Ammon's horn (tissue), 1 donor: Measurements from ENCODE around the gene STRN.
"Not testable (repeated sequence)": the region's sequence is repeated elsewhere in the genome, so short reads cannot be mapped to it uniquely, and the experiment has no call there.

Source experiments
- DNase-seq: peaks from one replicate; pipeline ENCODE4 v3.0.0-alpha.2; 2016; ENCODE audit warnings: low spot score

The STRN gene

GRCh38 chr2:36912695-36913094 is 53.6 kb downstream of the STRN start:
- no peak for DNase-seq

DNA sequence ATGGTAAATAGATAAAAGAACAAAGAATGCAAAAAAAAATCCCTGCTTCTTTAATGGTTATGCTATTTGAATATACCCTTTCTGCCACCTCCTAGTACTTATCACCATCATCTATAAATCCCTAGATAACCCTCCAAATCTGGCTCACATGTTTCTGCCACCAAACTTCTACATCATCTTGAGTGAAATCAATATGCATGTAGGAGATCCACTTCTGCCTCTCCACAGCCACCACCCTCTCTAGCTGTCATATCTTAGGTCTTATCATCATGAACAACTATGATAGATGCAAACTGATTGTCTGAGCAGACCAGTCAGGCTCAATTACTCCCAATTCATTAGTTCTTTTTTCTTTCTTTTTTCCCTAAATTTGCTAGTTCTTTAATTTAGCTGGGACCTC is 55.3 kb downstream of the STRN start:
- DNase-seq: no peak

DNA sequence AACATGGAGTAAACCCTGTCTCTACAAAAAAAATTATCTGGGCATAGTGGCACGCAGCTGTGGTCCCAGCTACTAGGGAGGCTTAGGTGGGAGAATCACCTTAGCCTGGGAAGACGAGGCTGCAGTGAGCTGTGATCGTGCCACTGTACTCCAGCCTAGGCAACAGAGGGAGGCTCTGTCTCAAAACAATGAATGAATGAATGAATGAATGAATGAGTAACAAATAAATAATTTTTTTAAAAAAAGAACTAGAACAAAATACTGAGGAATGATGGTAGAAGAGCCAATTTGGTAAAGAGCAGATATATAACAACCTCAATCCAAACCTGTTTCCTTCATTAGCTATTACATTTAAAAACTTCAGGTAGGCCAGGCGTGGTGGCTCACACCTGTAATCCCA is 60.1 kb downstream of the STRN start:
- no peak for DNase-seq

DNA sequence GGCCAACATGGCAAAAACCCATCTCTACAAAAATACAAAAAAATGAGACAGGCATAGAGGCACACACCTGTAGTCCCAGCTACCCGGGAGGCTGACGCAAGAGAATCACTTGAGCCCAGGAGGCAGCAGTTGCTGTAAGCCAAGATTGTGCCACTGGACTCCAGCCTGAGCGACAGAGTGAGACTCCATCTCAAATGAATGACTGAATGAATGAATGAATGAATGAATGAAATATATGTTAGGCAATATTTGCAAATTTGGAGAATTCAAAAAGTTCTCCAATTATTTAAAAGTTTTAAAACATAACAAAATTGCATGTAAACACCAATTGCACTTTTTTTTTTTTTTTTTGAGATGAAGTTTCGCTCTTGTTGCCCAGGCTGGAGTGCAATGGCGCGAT is 61.7 kb downstream of the STRN start:
- no peak for DNase-seq

GRCh38 chr2:36902385-36903120 is 63.8 kb downstream of the STRN start:
- peak; percentile 47 for DNase-seq

GRCh38 chr2:36892805-36893204 is 73.5 kb downstream of the STRN start:
- no peak for DNase-seq

GRCh38 chr2:36889795-36890194 is 76.5 kb downstream of the STRN start:
- no peak for DNase-seq

- DNase-seq: not testable (repeated sequence)
Measured at GRCh38 chr2:36887095-36887494, 79.2 kb downstream of the STRN start.

DNA sequence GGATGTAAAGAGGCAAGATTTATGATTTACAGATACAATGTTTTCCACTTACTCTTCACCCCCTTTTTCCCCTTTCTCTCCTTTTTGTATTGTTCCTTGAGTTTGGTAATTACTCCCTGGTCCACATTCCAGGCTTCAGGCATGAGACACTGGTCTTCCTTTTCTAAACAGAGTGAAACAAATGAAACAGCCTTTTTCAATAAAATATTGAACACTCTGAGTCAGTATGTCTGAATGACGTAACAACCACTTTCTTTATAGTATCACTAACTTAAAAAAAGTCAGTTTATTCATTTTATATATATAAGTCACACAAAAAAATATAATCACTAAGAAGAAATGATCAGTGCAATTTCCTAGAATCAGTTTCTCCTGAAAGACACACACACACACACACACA is 79.7 kb downstream of the STRN start:
- DNase-seq: no peak

- DNase-seq: no peak
Measured at GRCh38 chr2:36885605-36886004, 80.7 kb downstream of the STRN start.

GRCh38 chr2:36882532-36882931 is 83.8 kb downstream of the STRN start:
- DNase-seq: no peak

DNA sequence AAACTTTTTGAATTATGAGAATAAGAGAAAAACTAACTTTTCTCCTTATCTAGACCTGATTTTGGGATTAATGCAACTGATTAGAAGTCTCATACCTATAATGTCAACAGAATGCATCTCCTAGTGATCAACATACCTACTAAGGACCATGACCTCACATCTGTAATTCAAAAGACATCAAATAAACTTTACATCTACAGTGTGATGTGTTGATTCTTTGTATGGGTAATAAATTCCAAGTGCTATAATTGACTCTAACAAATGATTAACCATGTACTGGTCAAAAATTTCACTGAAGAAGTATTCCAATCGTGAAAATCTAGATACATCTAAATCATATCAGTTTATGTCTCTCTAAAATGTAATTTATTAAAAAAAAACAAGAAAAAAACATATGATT is 84.5 kb downstream of the STRN start:
- no peak for DNase-seq

- no peak for DNase-seq
Measured at GRCh38 chr2:36878429-36878828, 87.9 kb downstream of the STRN start.

DNA sequence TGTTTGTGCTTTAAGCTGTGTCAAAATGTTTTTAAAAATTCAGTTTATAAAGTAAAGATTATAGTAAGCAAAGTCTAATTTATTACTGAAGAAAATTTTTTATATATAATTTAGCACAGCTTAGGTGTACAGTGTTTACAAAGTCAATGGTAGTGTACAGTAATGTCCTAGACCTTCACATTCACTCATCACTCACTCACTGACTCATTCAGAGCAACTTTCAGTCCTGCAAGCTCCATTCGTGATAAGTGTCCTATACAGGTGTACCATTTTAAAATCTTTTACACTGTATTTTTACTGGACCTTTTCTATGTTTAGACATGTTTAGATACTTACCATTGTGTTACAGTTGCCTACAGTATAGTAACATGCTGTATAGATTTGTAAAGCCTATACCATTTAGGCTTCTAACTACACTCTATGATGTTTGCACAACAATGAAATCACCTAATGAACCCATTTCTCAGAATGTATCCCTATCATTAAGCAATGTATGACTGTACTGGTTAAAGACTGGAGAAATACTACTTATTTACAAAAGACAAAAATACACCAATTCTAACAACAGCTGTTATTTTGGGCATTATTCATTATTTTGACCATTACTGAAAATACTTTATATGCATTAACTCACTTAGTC is 95.1 kb downstream of the STRN start:
- DNase-seq: no peak

DNA sequence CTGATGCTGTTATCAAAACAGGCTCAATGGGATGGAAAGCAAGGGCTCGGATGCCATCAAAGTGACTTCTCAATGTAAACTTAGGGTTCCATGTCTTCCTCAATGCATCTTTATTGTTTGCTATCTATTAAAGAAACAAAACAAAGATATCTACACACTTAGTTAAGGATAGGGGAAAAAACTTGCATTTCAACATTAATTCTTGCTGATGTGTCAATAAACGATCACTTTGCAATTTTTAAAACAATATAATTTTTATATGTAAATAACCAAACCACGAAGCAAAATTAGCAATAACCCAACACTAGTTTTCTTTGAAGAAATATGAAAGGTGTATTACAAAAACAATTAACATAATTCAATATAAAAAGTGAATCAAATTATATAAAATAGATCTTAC is 96.7 kb downstream of the STRN start:
- no peak for DNase-seq

GRCh38 chr2:36861896-36862295 is 104.4 kb downstream of the STRN start:
- DNase-seq: no peak

GRCh38 chr2:36859366-36859792 is 107.0 kb downstream of the STRN start:
- DNase-seq: no peak

DNA sequence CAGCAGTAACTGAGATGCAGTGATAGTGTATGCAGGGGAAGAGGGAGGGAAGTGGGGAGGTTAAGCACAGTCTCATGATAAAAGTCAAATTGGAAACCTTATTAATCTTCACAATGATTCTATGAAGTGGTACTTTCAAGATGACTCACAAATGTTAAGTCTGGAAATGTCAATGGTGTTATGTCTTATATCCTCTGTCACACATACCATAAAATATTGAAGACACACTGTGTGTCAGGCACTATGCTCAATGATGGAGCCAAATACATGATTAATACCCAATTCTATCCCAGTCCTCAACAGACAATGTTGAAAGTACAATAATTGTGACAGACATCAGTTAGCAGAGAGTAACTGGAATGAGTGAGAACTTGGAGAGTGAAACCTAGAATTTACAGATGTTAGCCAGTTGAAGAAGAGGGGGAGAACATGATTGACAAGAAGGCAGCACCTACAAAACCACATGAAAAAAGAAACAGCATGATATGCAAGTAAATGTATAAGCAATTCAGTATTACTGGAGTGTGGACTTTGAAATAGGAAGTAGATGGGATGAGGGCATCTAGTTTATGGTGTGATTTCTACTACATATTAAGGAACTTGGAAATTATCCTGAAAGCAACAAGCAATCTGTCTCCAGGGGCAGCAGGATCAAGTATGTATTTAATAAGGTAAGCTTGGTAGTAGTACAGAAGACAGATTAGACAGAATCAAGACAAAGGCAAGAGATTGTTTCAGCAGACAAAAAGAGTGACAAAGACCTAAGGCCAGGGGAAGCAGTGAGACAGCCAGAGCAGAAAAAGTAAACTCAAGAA is 107.6 kb downstream of the STRN start:
- DNase-seq: no peak

- DNase-seq: peak; percentile 57
Measured at GRCh38 chr2:36857713-36858112, 108.6 kb downstream of the STRN start.

GRCh38 chr2:36855429-36855828 is 110.9 kb downstream of the STRN start:
- no peak for DNase-seq

DNA sequence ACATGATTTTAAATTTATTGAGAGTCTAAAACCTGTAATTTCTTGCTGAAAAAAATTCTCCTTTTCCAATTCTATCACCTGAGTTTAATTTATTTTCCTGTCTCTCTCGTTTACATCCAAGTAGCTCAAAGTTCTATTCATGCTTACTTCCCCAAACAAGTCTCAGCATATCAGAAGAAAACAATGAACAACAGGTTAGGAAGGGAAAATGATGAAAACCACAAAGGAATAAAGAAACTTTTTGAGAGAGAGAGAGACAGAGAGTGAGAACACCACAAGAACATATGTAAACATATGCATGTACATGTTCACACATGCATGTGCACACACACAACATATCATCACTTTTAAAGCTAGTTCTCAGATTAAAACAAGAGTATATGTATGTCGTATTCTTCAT is 112.1 kb downstream of the STRN start:
- DNase-seq: no peak

DNA sequence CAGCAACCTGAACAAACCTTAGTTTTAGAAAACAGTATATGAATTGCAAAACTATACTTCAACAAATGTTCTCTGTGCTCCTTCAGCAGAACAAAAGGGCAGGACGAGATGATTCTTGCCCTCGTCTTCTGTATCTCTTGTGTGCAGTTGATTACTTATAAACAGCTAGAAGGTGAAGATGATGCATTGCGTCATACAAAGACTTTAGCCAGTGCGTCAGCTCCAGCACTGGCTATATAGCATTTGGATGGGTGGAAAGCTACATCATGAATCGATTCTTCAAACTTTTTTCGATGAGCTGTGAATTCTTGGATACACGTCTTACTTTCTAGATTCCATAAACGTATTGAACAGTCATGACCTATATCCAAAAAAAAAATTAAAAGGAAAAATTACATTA is 117.1 kb downstream of the STRN start:
- DNase-seq: no peak

- no peak for DNase-seq
Measured at GRCh38 chr2:36843838-36844237, 122.5 kb downstream of the STRN start.
